Middle frontal gyrus (tissue), 1 donor: ENCODE data around the gene EHMT1.
"Not testable (repeated sequence)": the region's sequence is repeated elsewhere in the genome, so short reads cannot be mapped to it uniquely, and the experiment has no call there.

ENCODE experiments used
- DNase-seq: peaks from one replicate; pipeline ENCODE4 v3.0.0-alpha.2; 2015; ENCODE audit warnings: low spot score; ENCODE audit errors: extremely low spot score

Gene EHMT1

GRCh38 chr9:137614631-137615386 lies 4.0 kb upstream of the EHMT1 start:
- no peak for DNase-seq

GRCh38 chr9:137615387-137615871 lies 3.4 kb upstream of the EHMT1 start:
- DNase-seq, result no peak

- DNase-seq, result no peak
Observed at GRCh38 chr9:137619240-137620047, 639 bp downstream of the EHMT1 start.

- no peak for DNase-seq
Observed at GRCh38 chr9:137620048-137620405, 1.2 kb downstream of the EHMT1 start.

GRCh38 chr9:137620581-137620980 lies 1.8 kb downstream of the EHMT1 start:
- no peak for DNase-seq

- no peak for DNase-seq
Observed at GRCh38 chr9:137621131-137621757, 2.4 kb downstream of the EHMT1 start.

GRCh38 chr9:137622211-137622610 lies 3.4 kb downstream of the EHMT1 start:
- DNase-seq, result not testable (repeated sequence)

- no peak for DNase-seq
Observed at GRCh38 chr9:137626464-137626863, 7.7 kb downstream of the EHMT1 start.

- DNase-seq, result not testable (repeated sequence)
Observed at GRCh38 chr9:137627406-137627805, 8.6 kb downstream of the EHMT1 start.

- DNase-seq, result no peak
Observed at GRCh38 chr9:137630126-137630525, 11.3 kb downstream of the EHMT1 start.

GRCh38 chr9:137630679-137631078 lies 11.9 kb downstream of the EHMT1 start:
- DNase-seq, result no peak

GRCh38 chr9:137631345-137632229 lies 12.8 kb downstream of the EHMT1 start:
- DNase-seq, result no peak

GRCh38 chr9:137632230-137633161 lies 13.7 kb downstream of the EHMT1 start:
- DNase-seq, result no peak

- DNase-seq, result no peak
Observed at GRCh38 chr9:137634016-137634415, 15.2 kb downstream of the EHMT1 start.

- DNase-seq, result no peak
Observed at GRCh38 chr9:137638680-137639079, 19.9 kb downstream of the EHMT1 start.

- DNase-seq, result no peak
Observed at GRCh38 chr9:137639303-137640051, 20.7 kb downstream of the EHMT1 start.

GRCh38 chr9:137640862-137641261 lies 22.1 kb downstream of the EHMT1 start:
- no peak for DNase-seq

GRCh38 chr9:137642118-137642601 lies 23.4 kb downstream of the EHMT1 start:
- DNase-seq, result no peak

GRCh38 chr9:137642892-137643291 lies 24.1 kb downstream of the EHMT1 start:
- DNase-seq, result no peak
